GM12873 (cell line): ENCODE data around the gene GALNT3.

Experiments used
- TF ChIP-seq, protein P1 (sequence below): IDR thresholded peaks from 2 replicates; pipeline ENCODE4 v1.5.1; 2012; ENCODE audit warnings: low read depth, mild to moderate bottlenecking, moderate library complexity, low read length, control low read depth; ENCODE audit not compliant: insufficient read depth; ENCODE audit errors: missing control alignments

Gene GALNT3

GRCh38 chr2:165793779-165794535 lies at the start of gene GALNT3:
Gene GALNT3, minus strand, starts transcription at chr2:165794247. Its CDS starts 23,547 bp downstream, at chr2:165770700.
- TF ChIP-seq, protein P1, sequence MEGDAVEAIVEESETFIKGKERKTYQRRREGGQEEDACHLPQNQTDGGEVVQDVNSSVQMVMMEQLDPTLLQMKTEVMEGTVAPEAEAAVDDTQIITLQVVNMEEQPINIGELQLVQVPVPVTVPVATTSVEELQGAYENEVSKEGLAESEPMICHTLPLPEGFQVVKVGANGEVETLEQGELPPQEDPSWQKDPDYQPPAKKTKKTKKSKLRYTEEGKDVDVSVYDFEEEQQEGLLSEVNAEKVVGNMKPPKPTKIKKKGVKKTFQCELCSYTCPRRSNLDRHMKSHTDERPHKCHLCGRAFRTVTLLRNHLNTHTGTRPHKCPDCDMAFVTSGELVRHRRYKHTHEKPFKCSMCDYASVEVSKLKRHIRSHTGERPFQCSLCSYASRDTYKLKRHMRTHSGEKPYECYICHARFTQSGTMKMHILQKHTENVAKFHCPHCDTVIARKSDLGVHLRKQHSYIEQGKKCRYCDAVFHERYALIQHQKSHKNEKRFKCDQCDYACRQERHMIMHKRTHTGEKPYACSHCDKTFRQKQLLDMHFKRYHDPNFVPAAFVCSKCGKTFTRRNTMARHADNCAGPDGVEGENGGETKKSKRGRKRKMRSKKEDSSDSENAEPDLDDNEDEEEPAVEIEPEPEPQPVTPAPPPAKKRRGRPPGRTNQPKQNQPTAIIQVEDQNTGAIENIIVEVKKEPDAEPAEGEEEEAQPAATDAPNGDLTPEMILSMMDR: no peak

GRCh38 chr2:165843351-165843750 lies 49.3 kb upstream of the GALNT3 start:
- TF ChIP-seq, protein P1: no peak

GRCh38 chr2:165840333-165840958 lies 46.4 kb upstream of the GALNT3 start:
- TF ChIP-seq, protein P1: no peak

- TF ChIP-seq, protein P1: no peak
Observed at GRCh38 chr2:165839610-165840009, 45.6 kb upstream of the GALNT3 start.

DNA sequence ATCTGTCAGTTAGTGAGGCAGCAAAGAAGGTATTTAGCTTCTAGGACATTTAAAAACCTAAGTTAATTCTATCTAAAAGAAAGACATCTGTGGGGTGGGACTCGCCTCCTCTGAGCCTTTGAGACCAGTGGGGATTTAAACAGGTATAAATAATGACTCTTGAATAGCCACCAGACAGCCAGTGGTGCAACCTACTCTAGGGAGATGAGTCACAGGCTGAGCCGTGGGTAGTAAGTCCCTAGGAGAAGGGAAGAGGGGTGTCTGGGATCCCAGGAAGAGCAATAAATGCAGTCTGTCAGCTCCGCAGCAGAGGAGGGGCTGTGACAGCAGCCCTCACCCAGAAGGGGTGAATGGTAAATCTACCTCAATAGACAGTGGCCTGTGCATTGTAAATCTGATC lies 43.1 kb upstream of the GALNT3 start:
- TF ChIP-seq, protein P1: no peak

DNA sequence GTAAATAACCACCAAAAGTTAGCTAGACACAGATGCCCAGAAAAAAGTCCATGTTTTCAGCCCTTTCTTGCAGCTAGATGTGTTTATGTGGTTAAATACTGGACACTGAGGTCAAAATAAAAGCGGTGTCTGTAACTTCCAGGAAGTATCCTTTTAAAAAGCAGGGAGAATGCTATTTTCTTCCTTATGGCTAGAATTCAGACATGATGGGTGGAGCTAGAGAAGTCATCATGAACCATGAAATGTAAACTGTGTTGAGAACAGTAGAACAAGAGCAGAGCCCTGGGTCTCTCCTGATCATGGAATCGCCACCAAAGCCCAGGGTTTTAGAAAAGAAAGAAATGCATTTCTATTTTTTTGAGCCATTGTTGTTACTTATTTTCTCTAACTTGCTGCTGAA lies 41.3 kb upstream of the GALNT3 start:
- TF ChIP-seq, protein P1: no peak

DNA sequence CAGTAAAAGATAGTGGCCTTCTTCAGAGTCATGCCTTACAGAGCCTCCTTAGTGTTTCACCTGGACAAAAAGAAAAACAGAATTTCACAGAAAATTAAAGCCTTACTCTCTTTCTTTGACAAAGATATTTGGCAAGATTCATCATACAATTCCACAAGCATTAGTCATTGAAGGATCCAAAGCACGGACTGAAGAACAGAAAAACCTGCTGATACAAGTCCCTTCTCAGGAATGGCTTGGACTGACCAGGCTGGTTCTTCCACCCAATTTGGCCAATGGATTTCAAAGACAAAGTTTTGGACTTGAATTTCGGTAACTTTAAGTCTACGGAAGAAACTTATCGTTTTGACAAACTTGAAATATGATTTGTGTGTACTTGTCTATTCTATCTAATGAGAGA lies 39.1 kb upstream of the GALNT3 start:
- TF ChIP-seq, protein P1: no peak
